Measurements from ENCODE around the gene CPXM2. TPM values are rescaled to one million over a fixed set of nuclear protein-coding genes. Genes with fewer than 3 reads are reported as not detected.

CPXM2 gene
- polyA plus RNA-seq, 1 of the 3 experiments (the other 2 are of a cell fraction): not detected

DNA sequence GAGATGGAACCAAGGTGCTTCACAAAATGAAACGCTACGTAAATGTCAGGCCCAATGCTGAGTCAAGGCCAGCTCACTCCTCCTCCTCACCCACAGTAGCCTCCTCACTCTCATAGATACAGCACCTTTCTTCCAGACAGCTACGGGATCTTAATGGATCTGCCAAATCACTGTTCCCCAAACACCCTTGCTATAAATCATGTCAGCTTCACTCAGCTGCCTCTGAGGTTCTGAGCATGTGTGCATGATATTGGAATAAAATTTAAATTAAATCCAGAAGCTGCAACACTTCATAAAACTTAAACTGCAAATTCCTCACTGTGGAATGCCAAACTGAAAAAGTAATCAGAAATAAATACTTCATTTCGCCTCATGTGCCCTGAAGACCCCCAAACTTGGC is 14.7 kb upstream of the CPXM2 start:
- CTCF ChIA-PET: interaction anchor here (2.9 kb wide), 1 partner anchor 324 kb away, joined by 7 read pairs; no protein-coding TSS in a partner anchor
- Histone ChIP-seq H3K9ac (no peak overlapping the region), H3K27ac (ENCODE audit: low read depth in 2 of 2, low read length in 1 of 2) (no peak overlapping the region), H4K20me1 (ENCODE audit: insufficient read depth) (no peaks in the 10 kb centered on the region), H3K27me3 (ENCODE audit: insufficient read depth) (no peaks in the 10 kb centered on the region), H3F3A (replicated peaks; ENCODE audit: insufficient read depth) (no peaks in the 10 kb centered on the region), H2AFZ (ENCODE audit: low read depth) (no peak overlapping the region), H3K9me2 (no peaks in the 10 kb centered on the region), H3K4me1 (ENCODE audit: control insufficient read depth in 1 of 2, insufficient read depth in 2 of 2, low read depth in 1 of 2, low read length in 1 of 2) (no peaks in the 10 kb centered on the region), H3K9me3 (no peaks in the 10 kb centered on the region), H3K79me2 (ENCODE audit: insufficient read depth) (no peaks in the 10 kb centered on the region), H3K36me3 (replicated peaks in 1 of 2; ENCODE audit: control insufficient read depth in 1 of 2, insufficient read depth in 2 of 2, low read length in 1 of 2) (no peaks in the 10 kb centered on the region), H3K4me2 (no peak overlapping the region), H3K4me3 (ENCODE audit: low read depth in 2 of 2, low read length in 1 of 2) (no peak overlapping the region)
- no peak for DNase-seq
- TF ChIP-seq EZH2phosphoT487 (IDR thresholded peaks at IDR 0.05; ENCODE audit: borderline replicate concordance, low read depth): no peak
- TF ChIP-seq POLR2AphosphoS5 (IDR thresholded peaks at IDR 0.05; ENCODE audit: low read depth, low read length): no peak
- no peak for TF ChIP-seq NFIC (IDR thresholded peaks at IDR 0.05; ENCODE audit: borderline replicate concordance)
- no peak for TF ChIP-seq CHD2 (IDR thresholded peaks at IDR 0.05; ENCODE audit: low read length, partially characterized antibody)
- TF ChIP-seq, protein P1, sequence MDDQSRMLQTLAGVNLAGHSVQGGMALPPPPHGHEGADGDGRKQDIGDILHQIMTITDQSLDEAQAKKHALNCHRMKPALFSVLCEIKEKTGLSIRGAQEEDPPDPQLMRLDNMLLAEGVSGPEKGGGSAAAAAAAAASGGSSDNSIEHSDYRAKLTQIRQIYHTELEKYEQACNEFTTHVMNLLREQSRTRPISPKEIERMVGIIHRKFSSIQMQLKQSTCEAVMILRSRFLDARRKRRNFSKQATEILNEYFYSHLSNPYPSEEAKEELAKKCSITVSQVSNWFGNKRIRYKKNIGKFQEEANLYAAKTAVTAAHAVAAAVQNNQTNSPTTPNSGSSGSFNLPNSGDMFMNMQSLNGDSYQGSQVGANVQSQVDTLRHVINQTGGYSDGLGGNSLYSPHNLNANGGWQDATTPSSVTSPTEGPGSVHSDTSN (IDR thresholded peaks at IDR 0.05): no peak
- TF ChIP-seq EP300 (IDR thresholded peaks at IDR 0.05; ENCODE audit: borderline replicate concordance in 1 of 2, low read depth in 1 of 2, low read length in 1 of 2): no peak
- no peak for TF ChIP-seq YY1 (IDR thresholded peaks at IDR 0.05; ENCODE audit: low read depth)
- TF ChIP-seq, protein P2, sequence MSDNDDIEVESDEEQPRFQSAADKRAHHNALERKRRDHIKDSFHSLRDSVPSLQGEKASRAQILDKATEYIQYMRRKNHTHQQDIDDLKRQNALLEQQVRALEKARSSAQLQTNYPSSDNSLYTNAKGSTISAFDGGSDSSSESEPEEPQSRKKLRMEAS (IDR thresholded peaks at IDR 0.05; ENCODE audit: low read depth): no peak
- TF ChIP-seq RFX5 (IDR thresholded peaks at IDR 0.05; ENCODE audit: low read length): no peak
- TF ChIP-seq, protein P3, sequence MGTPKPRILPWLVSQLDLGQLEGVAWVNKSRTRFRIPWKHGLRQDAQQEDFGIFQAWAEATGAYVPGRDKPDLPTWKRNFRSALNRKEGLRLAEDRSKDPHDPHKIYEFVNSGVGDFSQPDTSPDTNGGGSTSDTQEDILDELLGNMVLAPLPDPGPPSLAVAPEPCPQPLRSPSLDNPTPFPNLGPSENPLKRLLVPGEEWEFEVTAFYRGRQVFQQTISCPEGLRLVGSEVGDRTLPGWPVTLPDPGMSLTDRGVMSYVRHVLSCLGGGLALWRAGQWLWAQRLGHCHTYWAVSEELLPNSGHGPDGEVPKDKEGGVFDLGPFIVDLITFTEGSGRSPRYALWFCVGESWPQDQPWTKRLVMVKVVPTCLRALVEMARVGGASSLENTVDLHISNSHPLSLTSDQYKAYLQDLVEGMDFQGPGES (IDR thresholded peaks at IDR 0.05; ENCODE audit: low read depth, low read length): no peak
- TF ChIP-seq TAF1 (IDR thresholded peaks at IDR 0.05; ENCODE audit: borderline replicate concordance, low read depth, low read length): no peak
- no peak for TF ChIP-seq GATA2 (CRISPR knock-in tag; IDR thresholded peaks at IDR 0.05)
- no peak for TF ChIP-seq FOXM1 (IDR thresholded peaks at IDR 0.05; ENCODE audit: low read depth)
- no peak for TF ChIP-seq ELF1 (IDR thresholded peaks at IDR 0.05)
- POLR2A ChIA-PET: no interaction called here
- WGBS (ENCODE audit: low lambda C conversion rate): 36% methylated on average over 4 of the region's 4 CpGs

DNA sequence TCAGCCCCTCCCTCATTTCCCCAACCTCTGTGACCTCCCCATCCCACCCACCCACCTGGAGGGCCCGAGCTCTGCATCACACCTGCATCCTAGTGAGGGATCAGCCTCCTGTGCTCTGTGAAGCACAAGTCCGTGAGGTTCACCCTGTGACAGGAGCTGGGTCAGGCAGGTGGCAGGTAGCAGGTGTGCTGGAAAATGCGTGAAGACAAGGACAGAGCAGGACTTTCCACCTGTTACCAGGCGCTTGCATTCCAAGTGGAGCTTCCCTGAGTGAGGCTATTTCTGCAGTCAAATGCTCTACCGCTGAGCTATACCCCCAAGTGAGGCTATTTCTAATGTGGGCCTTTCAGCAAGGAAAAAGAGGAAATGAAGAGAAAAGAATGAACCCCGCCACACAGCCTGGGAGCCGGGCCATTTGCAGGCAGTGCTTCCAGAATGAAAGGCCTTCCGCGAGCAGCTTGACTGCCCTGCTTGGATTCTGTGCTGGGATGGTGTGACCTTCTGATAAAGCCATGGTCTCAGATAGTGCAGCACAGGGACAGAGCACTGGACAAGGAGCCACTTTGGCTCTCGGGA is 13.3 kb upstream of the CPXM2 start:
- Histone ChIP-seq H2AFZ (ENCODE audit: low read depth) (no peak overlapping the region), H3K4me3 (ENCODE audit: low read depth in 2 of 2, low read length in 1 of 2) (no peak overlapping the region), H3F3A (replicated peaks; ENCODE audit: insufficient read depth) (no peaks in the 10 kb centered on the region), H4K20me1 (ENCODE audit: insufficient read depth) (no peaks in the 10 kb centered on the region), H3K4me2 (no peak overlapping the region), H3K4me1 (ENCODE audit: control insufficient read depth in 1 of 2, insufficient read depth in 2 of 2, low read depth in 1 of 2, low read length in 1 of 2) (no peaks in the 10 kb centered on the region), H3K9ac (no peak overlapping the region), H3K36me3 (replicated peaks in 1 of 2; ENCODE audit: control insufficient read depth in 1 of 2, insufficient read depth in 2 of 2, low read length in 1 of 2) (no peaks in the 10 kb centered on the region), H3K9me3 (no peaks in the 10 kb centered on the region), H3K9me2 (no peaks in the 10 kb centered on the region), H3K27ac (ENCODE audit: low read depth in 2 of 2, low read length in 1 of 2) (no peak overlapping the region), H3K27me3 (ENCODE audit: insufficient read depth) (no peaks in the 10 kb centered on the region), H3K79me2 (ENCODE audit: insufficient read depth) (no peaks in the 10 kb centered on the region)
- POLR2A ChIA-PET: no interaction called here
- CTCF ChIA-PET: interaction anchor here (0.7 to 2.9 kb wide), 4 partner anchors 9 to 322 kb away, joined by 3 to 7 read pairs (median 4); no protein-coding TSS in a partner anchor
- WGBS (ENCODE audit: low lambda C conversion rate): 47% methylated on average over 10 of the region's 10 CpGs
- no peak for DNase-seq
- TF ChIP-seq SIN3A (IDR thresholded peaks at IDR 0.05; ENCODE audit: borderline replicate concordance, low read depth, low read length): no peak
- TF ChIP-seq, protein P4, sequence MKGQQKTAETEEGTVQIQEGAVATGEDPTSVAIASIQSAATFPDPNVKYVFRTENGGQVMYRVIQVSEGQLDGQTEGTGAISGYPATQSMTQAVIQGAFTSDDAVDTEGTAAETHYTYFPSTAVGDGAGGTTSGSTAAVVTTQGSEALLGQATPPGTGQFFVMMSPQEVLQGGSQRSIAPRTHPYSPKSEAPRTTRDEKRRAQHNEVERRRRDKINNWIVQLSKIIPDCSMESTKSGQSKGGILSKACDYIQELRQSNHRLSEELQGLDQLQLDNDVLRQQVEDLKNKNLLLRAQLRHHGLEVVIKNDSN (IDR thresholded peaks at IDR 0.05; ENCODE audit: borderline replicate concordance, low read depth): no peak
- no peak for TF ChIP-seq NFIC (IDR thresholded peaks at IDR 0.05; ENCODE audit: borderline replicate concordance)
- TF ChIP-seq EP300 (IDR thresholded peaks at IDR 0.05; ENCODE audit: borderline replicate concordance in 1 of 2, low read depth in 1 of 2, low read length in 1 of 2): no peak
- TF ChIP-seq MXI1 (IDR thresholded peaks at IDR 0.05; ENCODE audit: low read depth, low read length): no peak
- no peak for TF ChIP-seq RAD21 (IDR thresholded peaks at IDR 0.05; ENCODE audit: low read length)
- TF ChIP-seq, protein P5, sequence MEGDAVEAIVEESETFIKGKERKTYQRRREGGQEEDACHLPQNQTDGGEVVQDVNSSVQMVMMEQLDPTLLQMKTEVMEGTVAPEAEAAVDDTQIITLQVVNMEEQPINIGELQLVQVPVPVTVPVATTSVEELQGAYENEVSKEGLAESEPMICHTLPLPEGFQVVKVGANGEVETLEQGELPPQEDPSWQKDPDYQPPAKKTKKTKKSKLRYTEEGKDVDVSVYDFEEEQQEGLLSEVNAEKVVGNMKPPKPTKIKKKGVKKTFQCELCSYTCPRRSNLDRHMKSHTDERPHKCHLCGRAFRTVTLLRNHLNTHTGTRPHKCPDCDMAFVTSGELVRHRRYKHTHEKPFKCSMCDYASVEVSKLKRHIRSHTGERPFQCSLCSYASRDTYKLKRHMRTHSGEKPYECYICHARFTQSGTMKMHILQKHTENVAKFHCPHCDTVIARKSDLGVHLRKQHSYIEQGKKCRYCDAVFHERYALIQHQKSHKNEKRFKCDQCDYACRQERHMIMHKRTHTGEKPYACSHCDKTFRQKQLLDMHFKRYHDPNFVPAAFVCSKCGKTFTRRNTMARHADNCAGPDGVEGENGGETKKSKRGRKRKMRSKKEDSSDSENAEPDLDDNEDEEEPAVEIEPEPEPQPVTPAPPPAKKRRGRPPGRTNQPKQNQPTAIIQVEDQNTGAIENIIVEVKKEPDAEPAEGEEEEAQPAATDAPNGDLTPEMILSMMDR (IDR thresholded peaks at IDR 0.05): no peak
- no peak for TF ChIP-seq POLR2AphosphoS5 (IDR thresholded peaks at IDR 0.05; ENCODE audit: low read depth, low read length)
- TF ChIP-seq, protein P1 (IDR thresholded peaks at IDR 0.05): no peak

All from SK-N-SH (cell line).